HEK293 (cell line): Measurements from ENCODE around the gene ELOVL1.

Experiments
- CTCF ChIA-PET: fragments of 350-600 bp; formaldehyde crosslinking; extraction: SDS; loops from one replicate; lab custom pipeline; 2021; ENCODE audit warnings: antibody characterized with exemption; lab: Yijun Ruan, JAX
- POLR2A ChIA-PET: fragments of 300-600 bp; formaldehyde crosslinking; extraction: SDS; loops from one replicate; lab custom pipeline; 2020; ENCODE audit warnings: antibody characterized with exemption, inconsistent platforms; lab: Yijun Ruan, JAX
- H3K27ac ChIP-seq: fragments of 200-500 bp; sonication (Bioruptor generic); 2 replicates; pipeline ENCODE4 v1.5.1; 2014; ENCODE audit warnings: low read depth, low read length, control low read depth, inconsistent platforms; ENCODE audit errors: extremely low read depth
- H3K36me3 ChIP-seq, 2 experiments: fragments of 200-500 bp in 1 of 2; sonication (Bioruptor generic) in 1 of 2; 1 replicate in 1 of 2; 2 replicates in 1 of 2; pipeline ENCODE4 v1.5.1; 2014 to 2017; ENCODE audit warnings: inconsistent platforms in 2 of 2, low read length in 2 of 2; ENCODE audit not compliant: control insufficient read depth in 2 of 2, insufficient read depth in 1 of 2
- H3K4me1 ChIP-seq: fragments of 200-500 bp; sonication (Bioruptor generic); 2 replicates; pipeline ENCODE4 v1.5.1; 2014; ENCODE audit warnings: mild to moderate bottlenecking, low read length, inconsistent platforms; ENCODE audit not compliant: control insufficient read depth, insufficient read depth
- H3K4me3 ChIP-seq: 2 replicates; pipeline ENCODE4 v1.5.1; 2011; ENCODE audit warnings: low read depth, mild to moderate bottlenecking, control low read depth, low read length, moderate library complexity
- H3K9me3 ChIP-seq: fragments of 200-500 bp; sonication (Bioruptor generic); 2 replicates; pipeline ENCODE4 v1.5.1; 2014; ENCODE audit warnings: low read depth, low read length, inconsistent platforms; ENCODE audit not compliant: control insufficient read depth, insufficient read depth
- EGR2 ChIP-seq: fragments of 450-650 bp; formaldehyde crosslinking; IDR thresholded peaks from 2 replicates; pipeline ENCODE4 v1.5.1; 2016; ENCODE audit warnings: low read depth, missing biosample characterization, missing genetic modification characterization
- GLI4 ChIP-seq: fragments of 450-650 bp; formaldehyde crosslinking; IDR thresholded peaks from 2 replicates; pipeline ENCODE4 v1.5.1; 2016; ENCODE audit warnings: missing biosample characterization, missing genetic modification characterization
- ZBTB17 ChIP-seq: fragments of 450-650 bp; formaldehyde crosslinking; IDR thresholded peaks from 2 replicates; pipeline ENCODE4 v1.5.1; 2016; ENCODE audit warnings: missing biosample characterization, missing genetic modification characterization
- ZBTB20 ChIP-seq: fragments of 450-650 bp; formaldehyde crosslinking; IDR thresholded peaks from 2 replicates; pipeline ENCODE4 v1.5.1; 2016; ENCODE audit warnings: missing biosample characterization, missing genetic modification characterization
- ZEB2 ChIP-seq: fragments of 450-650 bp; formaldehyde crosslinking; IDR thresholded peaks from 2 replicates; pipeline ENCODE4 v1.5.1; 2016; ENCODE audit warnings: missing biosample characterization, missing genetic modification characterization
- ZFHX2 ChIP-seq: fragments of 450-650 bp; formaldehyde crosslinking; conservative IDR thresholded peaks from 2 replicates; pipeline ENCODE4 v1.5.1; 2016; ENCODE audit warnings: missing biosample characterization, missing genetic modification characterization
- ZFP69B ChIP-seq: fragments of 450-650 bp; formaldehyde crosslinking; IDR thresholded peaks from 2 replicates; pipeline ENCODE4 v1.5.1; 2016; ENCODE audit warnings: missing biosample characterization, missing genetic modification characterization
- ZNF138 ChIP-seq: fragments of 450-650 bp; formaldehyde crosslinking; IDR thresholded peaks from 2 replicates; pipeline ENCODE4 v1.5.1; 2016; ENCODE audit warnings: missing biosample characterization, missing genetic modification characterization, borderline replicate concordance
- ZNF214 ChIP-seq: fragments of 450-650 bp; formaldehyde crosslinking; IDR thresholded peaks from 2 replicates; pipeline ENCODE4 v1.5.1; 2017; ENCODE audit warnings: missing biosample characterization, mild to moderate bottlenecking, missing genetic modification characterization, borderline replicate concordance
- ZNF324 ChIP-seq: fragments of 450-650 bp; formaldehyde crosslinking; IDR thresholded peaks from 2 replicates; pipeline ENCODE4 v1.5.1; 2016; ENCODE audit warnings: missing biosample characterization, missing genetic modification characterization
- ZNF335 ChIP-seq: fragments of 450-650 bp; formaldehyde crosslinking; conservative IDR thresholded peaks from 2 replicates; pipeline ENCODE4 v1.5.1; 2016; ENCODE audit warnings: missing biosample characterization, missing genetic modification characterization
- ZNF350 ChIP-seq: fragments of 450-650 bp; formaldehyde crosslinking; IDR thresholded peaks from 2 replicates; pipeline ENCODE4 v1.5.0; 2017; ENCODE audit warnings: missing biosample characterization, mild to moderate bottlenecking, missing genetic modification characterization
- ZNF433 ChIP-seq: fragments of 450-650 bp; formaldehyde crosslinking; IDR thresholded peaks from 2 replicates; pipeline ENCODE4 v1.5.1; 2016; ENCODE audit warnings: missing biosample characterization, missing genetic modification characterization, low read depth
- ZNF677 ChIP-seq: fragments of 450-650 bp; IDR thresholded peaks from 2 replicates; pipeline ENCODE4 v1.5.0; 2018; ENCODE audit warnings: missing biosample characterization, mild to moderate bottlenecking, missing genetic modification characterization, moderate library complexity
- TF ChIP-seq, protein P1 (sequence below): fragments of 450-650 bp; formaldehyde crosslinking; IDR thresholded peaks from 2 replicates; pipeline ENCODE4 v1.5.1; 2016; ENCODE audit warnings: missing biosample characterization, missing genetic modification characterization
- TF ChIP-seq, protein P2 (sequence below): fragments of 450-650 bp; formaldehyde crosslinking; IDR thresholded peaks from 2 replicates; pipeline ENCODE4 v1.5.1; 2016; ENCODE audit warnings: missing biosample characterization, missing genetic modification characterization

Gene ELOVL1

DNA sequence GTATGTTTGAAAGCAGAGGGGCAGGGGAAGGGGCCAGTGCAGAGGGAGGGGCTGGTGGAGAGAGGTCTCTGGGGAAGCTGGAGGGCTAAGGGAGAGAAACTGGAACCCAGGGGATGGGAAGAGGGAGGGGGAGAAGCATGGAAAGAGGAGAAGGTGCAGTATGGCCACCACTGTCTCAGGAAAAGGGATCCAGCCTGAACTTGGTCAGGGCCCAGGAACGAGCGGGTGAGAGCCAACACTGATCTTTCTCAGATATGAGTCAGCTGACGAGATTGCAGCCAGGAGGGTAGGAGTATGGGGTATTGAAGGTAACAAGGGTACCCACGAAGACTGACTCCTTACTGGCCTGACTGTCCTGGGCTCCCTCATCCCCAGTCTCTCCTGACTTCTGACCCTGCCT lies 49.0 kb downstream of the ELOVL1 start:
- TF ChIP-seq ZNF335 (no peak), ZBTB20 (tag by site-specific recombination) (0 out of 2 replicates have a peak, but pooled peaks have one; percentile 22)
- CTCF ChIA-PET, result interaction anchor here (0.6 to 1.4 kb wide), 2 partner anchors 16 to 1123 kb away, joined by 3 to 4 read pairs; no protein-coding TSS in a partner anchor
- no peak overlapping the region for H3K4me3 ChIP-seq
- H3K36me3 ChIP-seq, result no peaks in the 10 kb centered on the region
- no peaks in the 10 kb centered on the region for H3K9me3 ChIP-seq
- no peaks in the 10 kb centered on the region for H3K4me1 ChIP-seq
- no peak overlapping the region for H3K27ac ChIP-seq
- POLR2A ChIA-PET, result no interaction called here

DNA sequence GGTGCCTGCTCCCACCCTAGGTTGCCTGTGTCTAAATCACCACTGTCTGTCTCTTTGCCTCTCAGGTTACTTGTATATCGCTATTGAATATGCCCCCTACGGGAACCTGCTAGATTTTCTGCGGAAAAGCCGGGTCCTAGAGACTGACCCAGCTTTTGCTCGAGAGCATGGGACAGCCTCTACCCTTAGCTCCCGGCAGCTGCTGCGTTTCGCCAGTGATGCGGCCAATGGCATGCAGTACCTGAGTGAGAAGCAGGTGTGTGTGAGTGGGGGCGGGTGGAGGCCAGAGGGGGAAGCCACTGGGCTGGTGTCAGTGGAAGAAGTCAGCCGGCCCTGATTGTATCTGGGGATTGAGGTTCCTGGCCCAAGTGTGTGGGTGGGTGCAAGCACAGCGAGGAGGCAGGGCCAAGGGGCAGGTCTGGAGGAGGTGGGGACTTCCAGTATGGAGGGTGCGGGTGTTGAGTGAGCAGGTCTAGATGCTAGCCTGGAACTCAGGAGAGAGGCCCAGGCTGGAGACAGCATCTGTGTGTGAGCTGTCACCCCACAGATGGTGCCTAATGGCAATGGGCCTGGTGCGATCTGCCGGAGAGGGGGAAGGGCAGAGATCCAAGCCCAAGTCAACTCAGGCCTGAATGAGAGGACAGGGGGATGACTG lies 49.9 kb downstream of the ELOVL1 start:
- POLR2A ChIA-PET, result no interaction called here
- Histone ChIP-seq H3K4me3 (no peak overlapping the region), H3K36me3 (no peaks in the 10 kb centered on the region), H3K9me3 (no peaks in the 10 kb centered on the region), H3K27ac (no peak overlapping the region), H3K4me1 (no peaks in the 10 kb centered on the region)
- CTCF ChIA-PET, result interaction anchor here (0.6 to 1.4 kb wide), 2 partner anchors 15 to 1124 kb away, joined by 3 to 4 read pairs; no protein-coding TSS in a partner anchor
- TF ChIP-seq, protein P1, sequence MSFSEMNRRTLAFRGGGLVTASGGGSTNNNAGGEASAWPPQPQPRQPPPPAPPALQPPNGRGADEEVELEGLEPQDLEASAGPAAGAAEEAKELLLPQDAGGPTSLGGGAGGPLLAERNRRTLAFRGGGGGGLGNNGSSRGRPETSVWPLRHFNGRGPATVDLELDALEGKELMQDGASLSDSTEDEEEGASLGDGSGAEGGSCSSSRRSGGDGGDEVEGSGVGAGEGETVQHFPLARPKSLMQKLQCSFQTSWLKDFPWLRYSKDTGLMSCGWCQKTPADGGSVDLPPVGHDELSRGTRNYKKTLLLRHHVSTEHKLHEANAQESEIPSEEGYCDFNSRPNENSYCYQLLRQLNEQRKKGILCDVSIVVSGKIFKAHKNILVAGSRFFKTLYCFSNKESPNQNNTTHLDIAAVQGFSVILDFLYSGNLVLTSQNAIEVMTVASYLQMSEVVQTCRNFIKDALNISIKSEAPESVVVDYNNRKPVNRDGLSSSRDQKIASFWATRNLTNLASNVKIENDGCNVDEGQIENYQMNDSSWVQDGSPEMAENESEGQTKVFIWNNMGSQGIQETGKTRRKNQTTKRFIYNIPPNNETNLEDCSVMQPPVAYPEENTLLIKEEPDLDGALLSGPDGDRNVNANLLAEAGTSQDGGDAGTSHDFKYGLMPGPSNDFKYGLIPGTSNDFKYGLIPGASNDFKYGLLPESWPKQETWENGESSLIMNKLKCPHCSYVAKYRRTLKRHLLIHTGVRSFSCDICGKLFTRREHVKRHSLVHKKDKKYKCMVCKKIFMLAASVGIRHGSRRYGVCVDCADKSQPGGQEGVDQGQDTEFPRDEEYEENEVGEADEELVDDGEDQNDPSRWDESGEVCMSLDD (tag by site-specific recombination), result no peak
- TF ChIP-seq ZFP69B (tag by site-specific recombination), result no peak
- TF ChIP-seq ZNF214 (tag by site-specific recombination), result no peak
- peak; percentile 74 for TF ChIP-seq EGR2
- TF ChIP-seq ZBTB17, result 0 out of 2 replicates have a peak, but pooled peaks have one; percentile 22
- no peak for TF ChIP-seq GLI4 (tag by site-specific recombination)
- no peak for TF ChIP-seq ZEB2 (tag by site-specific recombination)
- TF ChIP-seq ZFHX2 (tag by site-specific recombination), result peak; percentile 77

DNA sequence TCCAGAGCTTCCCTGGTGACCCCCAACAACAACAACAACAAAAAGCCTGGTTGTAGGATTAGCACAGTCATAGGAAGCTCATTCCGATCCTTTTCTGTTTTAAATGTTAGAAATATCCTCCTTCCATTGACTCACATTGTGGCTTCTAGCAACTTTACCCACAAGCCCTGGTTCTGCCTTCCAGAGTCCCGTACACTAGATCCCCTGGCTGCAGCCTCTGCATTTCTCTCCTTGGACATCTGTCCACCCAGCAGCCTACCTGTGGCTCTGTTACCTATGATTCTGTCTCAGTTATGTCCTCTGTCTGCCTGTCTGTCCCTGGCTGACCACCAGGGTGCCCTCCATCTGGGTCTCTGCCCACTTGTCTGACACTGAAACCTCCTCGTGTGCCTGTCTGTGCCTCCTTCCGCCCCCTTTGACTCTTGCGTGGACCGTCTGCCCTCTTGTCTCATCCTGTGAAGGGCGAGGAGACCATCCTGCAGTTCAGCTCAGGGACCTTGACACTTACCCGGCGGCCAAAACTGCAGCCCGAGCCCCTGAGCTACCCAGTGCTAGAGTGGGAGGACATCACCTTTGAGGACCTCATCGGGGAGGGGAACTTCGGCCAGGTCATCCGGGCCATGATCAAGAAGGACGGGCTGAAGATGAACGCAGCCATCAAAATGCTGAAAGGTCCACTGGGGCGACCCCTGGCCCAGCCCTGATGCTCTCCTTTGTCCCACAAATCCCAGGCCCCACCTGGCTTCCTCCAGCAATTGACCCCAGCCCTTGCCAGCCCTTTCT lies 50.9 kb downstream of the ELOVL1 start:
- no peak overlapping the region for H3K4me3 ChIP-seq
- TF ChIP-seq ZNF138, result no peak
- TF ChIP-seq, protein P2, sequence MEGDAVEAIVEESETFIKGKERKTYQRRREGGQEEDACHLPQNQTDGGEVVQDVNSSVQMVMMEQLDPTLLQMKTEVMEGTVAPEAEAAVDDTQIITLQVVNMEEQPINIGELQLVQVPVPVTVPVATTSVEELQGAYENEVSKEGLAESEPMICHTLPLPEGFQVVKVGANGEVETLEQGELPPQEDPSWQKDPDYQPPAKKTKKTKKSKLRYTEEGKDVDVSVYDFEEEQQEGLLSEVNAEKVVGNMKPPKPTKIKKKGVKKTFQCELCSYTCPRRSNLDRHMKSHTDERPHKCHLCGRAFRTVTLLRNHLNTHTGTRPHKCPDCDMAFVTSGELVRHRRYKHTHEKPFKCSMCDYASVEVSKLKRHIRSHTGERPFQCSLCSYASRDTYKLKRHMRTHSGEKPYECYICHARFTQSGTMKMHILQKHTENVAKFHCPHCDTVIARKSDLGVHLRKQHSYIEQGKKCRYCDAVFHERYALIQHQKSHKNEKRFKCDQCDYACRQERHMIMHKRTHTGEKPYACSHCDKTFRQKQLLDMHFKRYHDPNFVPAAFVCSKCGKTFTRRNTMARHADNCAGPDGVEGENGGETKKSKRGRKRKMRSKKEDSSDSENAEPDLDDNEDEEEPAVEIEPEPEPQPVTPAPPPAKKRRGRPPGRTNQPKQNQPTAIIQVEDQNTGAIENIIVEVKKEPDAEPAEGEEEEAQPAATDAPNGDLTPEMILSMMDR (tag by site-specific recombination), result peak; percentile 28; the same call in 1 of the 2 replicates
- no peak for TF ChIP-seq ZNF677
- no peak for TF ChIP-seq ZNF324 (tag by site-specific recombination)
- TF ChIP-seq ZNF350, result no peak
- TF ChIP-seq ZNF433 (tag by site-specific recombination), result no peak
- no peaks in the 10 kb centered on the region for H3K9me3 ChIP-seq
- H3K36me3 ChIP-seq, result no peaks in the 10 kb centered on the region
- POLR2A ChIA-PET, result interaction anchor here (0.9 kb wide), 1 partner anchor 41 kb away, joined by 3 read pairs; the partner anchor contains the start of gene CDC20
- no peaks in the 10 kb centered on the region for H3K4me1 ChIP-seq
- CTCF ChIA-PET, result interaction anchor here (1.4 kb wide), 1 partner anchor 14 kb away, joined by 4 read pairs; no protein-coding TSS in a partner anchor
- H3K27ac ChIP-seq, result no peak overlapping the region
